ENCODE results near the gene ME1. TPM values are rescaled to one million over a fixed set of nuclear protein-coding genes. Genes with fewer than 3 reads are reported as not detected.

The ME1 gene
- total RNA-seq, 2 donors from 2014 or later: 7.5 to 15.4 TPM

DNA sequence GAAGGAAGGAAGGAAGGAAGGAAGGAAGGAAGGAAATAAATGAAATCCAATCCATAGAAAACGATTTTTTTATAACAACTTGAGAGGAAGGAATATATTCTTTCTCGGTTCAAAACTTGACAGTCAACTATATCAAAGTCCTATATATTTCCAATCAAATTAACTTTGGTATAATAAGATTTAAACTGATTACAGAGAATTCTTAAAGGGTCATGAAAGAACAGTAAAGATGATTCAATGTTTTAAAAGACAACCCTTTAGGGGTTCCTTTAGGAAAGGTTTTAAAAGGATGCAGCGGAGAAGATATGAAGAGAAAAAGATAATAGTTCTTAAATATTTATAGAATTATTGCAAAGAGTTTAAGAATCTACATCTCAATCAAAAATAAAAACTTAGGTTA, 61.2 kb downstream of the ME1 start:
- WGBS, 2 experiments (ENCODE audit: insufficient coverage in 1 of 2, insufficient read length in 1 of 2): no CpG with 5 or more reads among the region's 3 CpGs

DNA sequence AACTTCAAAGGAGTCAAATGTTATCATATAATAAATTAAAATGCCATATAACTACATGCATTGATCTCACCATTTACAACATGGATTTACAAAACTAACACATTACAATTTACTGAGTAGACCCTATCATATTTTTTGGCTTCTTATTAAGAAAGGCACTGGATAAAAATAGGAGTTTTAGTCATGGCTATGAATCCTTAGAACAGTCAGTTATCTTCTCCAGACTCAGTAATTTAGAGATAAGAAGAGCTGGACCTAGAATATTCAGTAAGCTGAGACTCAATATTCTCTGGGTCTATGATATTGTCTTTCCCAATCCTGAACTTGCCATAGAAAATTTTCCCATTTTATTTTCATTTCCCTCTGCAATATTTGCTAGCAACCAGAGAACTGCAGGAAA, 62.3 kb downstream of the ME1 start:
- no peaks in the 10 kb centered on the region for H3K27me3 Mint-ChIP-seq (ENCODE audit: insufficient read depth)
- H3K9ac ChIP-seq (ENCODE audit: extremely low read depth, low read length, poor library complexity, severe bottlenecking): no peak overlapping the region
- H3K4me1 ChIP-seq (ENCODE audit: control insufficient read depth, insufficient read depth, low read length): no peaks in the 10 kb centered on the region
- no peaks in the 10 kb centered on the region for H3K9me3 Mint-ChIP-seq
- TF ChIP-seq, protein P1, sequence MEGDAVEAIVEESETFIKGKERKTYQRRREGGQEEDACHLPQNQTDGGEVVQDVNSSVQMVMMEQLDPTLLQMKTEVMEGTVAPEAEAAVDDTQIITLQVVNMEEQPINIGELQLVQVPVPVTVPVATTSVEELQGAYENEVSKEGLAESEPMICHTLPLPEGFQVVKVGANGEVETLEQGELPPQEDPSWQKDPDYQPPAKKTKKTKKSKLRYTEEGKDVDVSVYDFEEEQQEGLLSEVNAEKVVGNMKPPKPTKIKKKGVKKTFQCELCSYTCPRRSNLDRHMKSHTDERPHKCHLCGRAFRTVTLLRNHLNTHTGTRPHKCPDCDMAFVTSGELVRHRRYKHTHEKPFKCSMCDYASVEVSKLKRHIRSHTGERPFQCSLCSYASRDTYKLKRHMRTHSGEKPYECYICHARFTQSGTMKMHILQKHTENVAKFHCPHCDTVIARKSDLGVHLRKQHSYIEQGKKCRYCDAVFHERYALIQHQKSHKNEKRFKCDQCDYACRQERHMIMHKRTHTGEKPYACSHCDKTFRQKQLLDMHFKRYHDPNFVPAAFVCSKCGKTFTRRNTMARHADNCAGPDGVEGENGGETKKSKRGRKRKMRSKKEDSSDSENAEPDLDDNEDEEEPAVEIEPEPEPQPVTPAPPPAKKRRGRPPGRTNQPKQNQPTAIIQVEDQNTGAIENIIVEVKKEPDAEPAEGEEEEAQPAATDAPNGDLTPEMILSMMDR (conservative IDR thresholded peaks at IDR 0.05): no peak
- H3K36me3 ChIP-seq (ENCODE audit: control insufficient read depth, insufficient read depth, low read length): no peaks in the 10 kb centered on the region
- H3K36me3 Mint-ChIP-seq (ENCODE audit: low read depth): no peaks in the 10 kb centered on the region
- no peak for DNase-seq
- no peaks in the 10 kb centered on the region for H3K27me3 ChIP-seq (ENCODE audit: control insufficient read depth, insufficient read depth, low read length, poor library complexity, severe bottlenecking)
- H3K4me3 Mint-ChIP-seq: no peak overlapping the region
- H3K4me1 Mint-ChIP-seq: no peaks in the 10 kb centered on the region
- H3K9me3 ChIP-seq (ENCODE audit: control insufficient read depth, low read length): no peaks in the 10 kb centered on the region
- no peak overlapping the region for H3K27ac Mint-ChIP-seq
- H3K27ac ChIP-seq (ENCODE audit: low read depth, low read length): no peak overlapping the region
- no peak overlapping the region for H3K4me3 ChIP-seq (ENCODE audit: low read length)

More for the DNA sequence above, 61.2 kb downstream of the ME1 start:
- Mint-ChIP-seq H3K4me1 (no peaks in the 10 kb centered on the region), H3K9me3 (no peaks in the 10 kb centered on the region), H3K4me3 (no peak overlapping the region), H3K27ac (no peak overlapping the region), H3K27me3 (ENCODE audit: insufficient read depth) (no peaks in the 10 kb centered on the region), H3K36me3 (ENCODE audit: low read depth) (no peaks in the 10 kb centered on the region)
- H3K27me3 ChIP-seq (ENCODE audit: control insufficient read depth, insufficient read depth, low read length, poor library complexity, severe bottlenecking): no peaks in the 10 kb centered on the region
- H3K4me3 ChIP-seq (ENCODE audit: low read length): no peak overlapping the region
- no peaks in the 10 kb centered on the region for H3K36me3 ChIP-seq (ENCODE audit: control insufficient read depth, insufficient read depth, low read length)
- no peak overlapping the region for H3K27ac ChIP-seq (ENCODE audit: low read depth, low read length)
- H3K4me1 ChIP-seq (ENCODE audit: control insufficient read depth, insufficient read depth, low read length): no peaks in the 10 kb centered on the region
- no peak overlapping the region for H3K9ac ChIP-seq (ENCODE audit: extremely low read depth, low read length, poor library complexity, severe bottlenecking)
- no peak for DNase-seq
- TF ChIP-seq, protein P1 (conservative IDR thresholded peaks at IDR 0.05): no peak
- H3K9me3 ChIP-seq (ENCODE audit: control insufficient read depth, low read length): no peaks in the 10 kb centered on the region

GRCh38 chr6:83367104-83367503, 63.7 kb downstream of the ME1 start:
- H3K36me3 ChIP-seq (ENCODE audit: control insufficient read depth, insufficient read depth, low read length): no peaks in the 10 kb centered on the region
- no peaks in the 10 kb centered on the region for H3K27me3 ChIP-seq (ENCODE audit: control insufficient read depth, insufficient read depth, low read length, poor library complexity, severe bottlenecking)
- H3K4me3 ChIP-seq (ENCODE audit: low read length): no peak overlapping the region
- Mint-ChIP-seq H3K4me1 (no peaks in the 10 kb centered on the region), H3K4me3 (no peak overlapping the region), H3K27ac (no peak overlapping the region), H3K27me3 (ENCODE audit: insufficient read depth) (no peaks in the 10 kb centered on the region), H3K9me3 (no peaks in the 10 kb centered on the region), H3K36me3 (ENCODE audit: low read depth) (no peaks in the 10 kb centered on the region)
- TF ChIP-seq, protein P1 (conservative IDR thresholded peaks at IDR 0.05): no peak
- no peak for DNase-seq
- H3K9me3 ChIP-seq (ENCODE audit: control insufficient read depth, low read length): no peaks in the 10 kb centered on the region
- H3K27ac ChIP-seq (ENCODE audit: low read depth, low read length): no peak overlapping the region
- H3K9ac ChIP-seq (ENCODE audit: extremely low read depth, low read length, poor library complexity, severe bottlenecking): no peak overlapping the region
- no peaks in the 10 kb centered on the region for H3K4me1 ChIP-seq (ENCODE audit: control insufficient read depth, insufficient read depth, low read length)
- 94% methylated on average over 1 of the region's 1 CpG; no CpG with 5 or more reads in 1 of the 2 experiments for WGBS, 2 experiments (ENCODE audit: insufficient coverage in 1 of 2, insufficient read length in 1 of 2)
